HG03139 (cell line): ENCODE results near the gene BABAM2.

Experiments used
- ATAC-seq: cut with Tn5 transposase; IDR thresholded peaks from one replicate; pipeline ENCODE4 v1.9.1; 2021; ENCODE audit not compliant: unreplicated experiment

Gene BABAM2

DNA sequence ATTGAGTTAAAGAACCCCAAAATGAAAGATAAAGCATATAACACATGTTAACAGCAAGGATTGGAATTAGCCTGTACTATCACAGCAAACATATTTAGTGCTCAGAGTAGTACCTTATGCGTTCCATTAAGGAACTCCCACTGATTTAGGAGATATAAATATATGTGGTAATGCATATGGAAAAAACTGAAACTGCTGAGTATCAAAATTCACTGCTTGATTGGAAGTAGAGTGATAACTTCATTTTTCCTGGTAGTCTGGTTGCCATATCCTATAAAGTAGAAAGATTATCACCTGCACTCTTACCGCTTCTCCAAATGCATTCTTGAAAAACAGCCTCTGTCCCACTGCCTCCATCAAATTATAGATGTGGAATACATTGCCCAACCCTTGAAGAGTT is 407.0 kb downstream of the BABAM2 start:
- ATAC-seq = no peak

DNA sequence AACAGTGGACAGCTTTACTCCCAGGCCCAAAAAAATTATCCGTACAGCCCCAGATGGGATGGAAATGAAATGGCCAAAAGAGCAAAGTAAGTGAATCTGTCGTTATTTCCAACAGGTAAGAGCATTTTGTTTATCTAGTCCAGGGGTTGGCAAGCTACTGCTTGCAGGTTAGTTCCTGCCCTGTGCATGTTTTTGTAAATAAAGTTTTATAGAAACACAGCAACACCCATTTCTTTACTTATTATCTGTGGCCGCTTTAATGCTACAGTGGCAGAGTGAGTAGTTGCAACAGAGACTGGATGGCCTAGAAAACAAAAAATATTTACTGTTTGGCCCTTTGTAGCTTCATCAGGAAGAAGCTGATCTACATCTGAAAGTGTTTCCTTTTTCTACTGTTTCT is 407.9 kb downstream of the BABAM2 start:
- no peak for ATAC-seq

DNA sequence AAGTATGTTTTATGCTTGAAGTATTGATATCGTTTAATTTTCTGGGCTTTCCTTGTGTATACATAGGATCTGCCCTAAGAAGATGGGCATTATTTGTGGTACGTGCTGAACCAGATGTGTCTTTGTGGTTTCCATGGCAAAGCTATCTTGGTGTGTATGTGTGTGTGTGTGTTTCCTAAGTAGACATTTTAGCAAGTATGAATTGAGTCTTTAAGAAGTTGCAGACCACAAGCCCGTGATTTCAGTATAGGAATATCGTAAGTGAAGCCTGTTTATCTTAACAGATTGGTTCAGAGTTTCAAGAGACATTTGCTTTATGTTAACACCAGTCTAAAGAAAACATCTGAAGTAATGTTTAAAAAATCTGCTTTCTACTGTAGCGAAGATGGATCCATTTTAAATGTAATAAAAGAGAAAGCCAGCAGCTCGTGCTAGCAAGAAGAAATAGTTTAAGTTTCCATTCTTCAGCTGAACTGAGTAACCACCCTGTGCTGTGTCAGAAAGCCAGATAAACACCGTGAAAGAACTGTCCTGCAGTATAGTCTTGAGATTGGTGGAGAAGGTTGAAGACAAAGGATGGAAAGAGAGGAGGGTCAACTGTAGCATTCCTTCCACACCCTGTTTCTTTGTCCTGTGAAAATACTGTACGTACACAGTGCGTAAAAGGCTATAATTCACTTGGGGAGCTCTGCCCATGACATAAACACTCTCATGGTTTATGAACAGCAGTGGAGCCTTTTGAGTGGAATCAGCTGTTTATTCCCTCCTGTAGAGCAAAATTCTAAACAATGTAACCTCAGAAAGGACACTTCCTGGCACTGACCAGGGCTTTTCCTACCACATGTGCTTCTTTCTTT is 410.2 kb downstream of the BABAM2 start:
- ATAC-seq = no peak

DNA sequence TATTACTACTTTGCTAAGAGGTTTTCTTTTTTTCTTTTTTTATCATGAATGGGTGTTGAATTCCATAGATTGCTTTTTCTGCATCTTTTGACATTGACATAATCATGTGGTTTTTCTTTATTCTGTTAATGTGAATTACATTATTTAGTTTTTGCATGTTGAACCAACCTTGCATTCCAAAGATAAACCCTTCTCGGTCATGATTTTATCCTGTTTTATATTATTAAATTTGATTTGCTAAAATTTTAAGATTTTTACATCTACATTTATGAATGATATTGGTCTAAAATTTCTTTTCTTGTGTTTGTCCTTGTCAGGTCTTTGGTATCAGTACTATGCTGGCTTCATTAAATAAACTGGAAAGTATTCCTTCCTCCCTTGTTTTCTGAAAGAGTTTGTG is 414.7 kb downstream of the BABAM2 start:
- ATAC-seq = no peak

DNA sequence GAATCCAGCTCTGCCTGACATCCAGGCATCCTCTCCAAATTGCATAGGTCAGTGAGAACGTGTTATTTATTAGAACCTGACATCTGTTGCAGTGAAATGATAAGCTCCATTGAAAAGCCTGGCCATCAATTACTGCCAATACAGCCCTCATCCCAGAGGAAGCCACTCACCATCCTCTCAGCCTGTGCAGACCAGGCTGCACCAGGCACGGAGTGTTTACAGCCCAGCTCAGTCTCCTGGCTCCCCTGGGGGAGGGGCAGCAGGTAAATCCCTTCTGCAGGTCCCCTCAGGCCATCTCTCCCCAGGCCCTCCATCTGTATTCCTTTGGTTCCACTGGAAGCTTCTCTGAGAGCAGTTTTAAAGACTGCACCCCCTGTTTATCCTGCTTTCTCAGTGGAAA is 419.6 kb downstream of the BABAM2 start:
- ATAC-seq = no peak

DNA sequence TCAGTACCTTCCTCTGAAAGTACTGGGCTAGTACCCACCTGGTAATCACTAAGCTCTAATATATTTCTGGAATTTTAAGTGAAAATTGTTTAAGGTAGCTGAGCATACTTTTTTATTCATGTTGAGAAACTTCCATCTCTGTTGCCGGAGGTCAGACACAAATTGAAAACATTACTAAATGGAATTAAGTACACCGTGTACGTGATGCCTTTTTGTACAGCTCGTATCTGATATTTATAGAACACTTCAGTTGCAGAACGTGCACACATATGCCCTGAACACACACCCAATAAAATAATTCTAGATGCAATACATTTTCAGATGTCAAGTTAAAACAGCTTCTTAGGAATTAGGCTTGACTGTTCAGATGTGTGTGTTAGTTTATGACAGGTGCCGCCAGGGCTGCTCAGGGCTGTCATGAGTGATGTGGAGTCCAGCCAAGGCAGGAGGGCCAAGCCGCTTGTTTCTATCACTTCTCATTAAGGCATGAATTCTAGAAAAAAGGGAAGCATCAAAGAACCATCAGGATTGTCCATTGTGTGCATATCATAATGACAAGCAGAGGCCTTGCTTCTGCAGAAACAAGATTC is 421.2 kb downstream of the BABAM2 start:
- no peak for ATAC-seq

DNA sequence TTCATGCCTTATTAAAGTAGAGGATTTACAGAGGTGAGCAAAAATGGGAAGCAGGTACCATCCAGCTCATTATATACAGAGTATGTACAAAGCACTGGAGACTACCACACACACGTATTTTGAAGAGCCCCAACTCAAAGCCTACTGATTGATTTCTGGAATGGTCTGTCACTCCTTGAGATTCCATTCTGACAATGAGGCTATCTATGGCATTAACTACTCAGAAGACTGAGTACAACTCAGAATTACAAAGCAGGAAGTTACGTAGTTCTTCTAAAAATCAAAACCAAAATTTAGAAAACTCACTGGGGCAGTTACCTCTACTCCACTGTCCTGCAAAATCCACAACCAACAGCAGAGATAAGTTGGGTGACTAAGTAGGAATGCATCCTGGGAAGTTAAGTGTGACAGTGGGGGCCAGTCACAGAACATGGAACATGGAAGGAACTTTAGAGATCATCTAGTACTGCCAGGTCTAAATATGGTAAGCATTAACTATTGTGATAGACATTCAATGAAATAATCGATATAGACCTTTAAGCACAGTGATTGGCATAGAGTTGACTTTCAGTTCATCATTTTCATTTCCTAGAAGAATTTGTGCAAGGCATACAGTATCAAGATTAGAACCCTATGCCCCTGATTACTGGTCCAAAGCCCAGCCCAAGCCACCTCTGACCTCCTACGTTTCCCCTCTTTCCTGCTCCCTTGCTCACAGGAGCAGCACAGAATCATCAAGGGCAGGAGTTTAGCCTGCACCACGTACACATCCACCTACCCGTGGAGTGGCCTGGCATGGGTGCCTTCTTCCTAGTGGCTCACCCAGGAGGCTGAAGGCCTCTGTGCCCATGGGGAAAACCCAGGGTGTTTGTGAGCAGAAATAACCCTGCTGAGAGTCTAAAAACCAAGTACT is 422.0 kb downstream of the BABAM2 start:
- no peak for ATAC-seq

DNA sequence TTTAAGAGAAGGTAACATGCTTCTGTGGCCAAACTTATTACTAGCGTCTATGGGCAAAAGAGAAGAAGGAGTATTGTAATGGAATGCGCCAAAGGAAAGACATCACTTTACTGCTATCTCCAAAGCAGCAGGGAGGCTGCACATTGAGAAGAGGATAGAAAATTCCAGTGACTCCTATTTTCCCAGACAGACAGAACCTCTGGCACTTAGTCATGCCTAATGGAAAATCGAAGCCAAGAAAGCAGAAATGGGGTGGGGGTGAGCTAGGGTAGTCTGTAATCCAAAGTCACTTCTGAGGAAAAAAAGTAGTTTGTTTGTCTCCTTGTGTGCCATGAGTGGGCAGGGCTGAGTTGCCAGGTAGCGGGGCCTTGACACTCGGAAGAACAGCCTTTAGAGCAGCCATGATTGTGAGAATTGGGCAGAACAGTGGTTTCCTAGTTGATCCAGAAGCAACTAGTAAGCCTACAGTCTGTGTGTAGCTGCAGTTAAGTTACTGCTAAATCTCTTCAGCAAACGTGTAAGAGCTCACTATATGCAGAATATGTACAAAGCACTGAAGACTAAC is 422.8 kb downstream of the BABAM2 start:
- ATAC-seq = no peak

DNA sequence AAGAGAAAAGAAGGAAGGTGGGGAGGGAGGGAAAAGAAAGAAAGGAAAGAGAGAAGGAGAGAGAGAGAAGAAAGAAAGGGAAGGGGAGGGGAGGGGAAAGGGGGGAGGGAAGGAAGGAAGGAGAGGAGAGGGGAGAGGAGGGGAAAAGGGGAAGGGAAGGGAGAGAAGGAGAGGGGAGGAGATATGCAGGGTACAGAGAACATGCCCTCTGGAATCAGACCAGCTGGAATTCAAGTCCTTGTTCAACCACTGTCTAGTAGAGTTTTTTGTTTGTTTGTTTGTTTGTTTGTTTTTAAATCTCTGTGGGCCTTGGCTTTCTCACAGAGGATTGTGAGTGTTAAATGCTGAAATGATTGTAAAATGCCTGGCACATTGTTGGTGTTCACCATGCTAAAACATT is 424.4 kb downstream of the BABAM2 start:
- no peak for ATAC-seq

DNA sequence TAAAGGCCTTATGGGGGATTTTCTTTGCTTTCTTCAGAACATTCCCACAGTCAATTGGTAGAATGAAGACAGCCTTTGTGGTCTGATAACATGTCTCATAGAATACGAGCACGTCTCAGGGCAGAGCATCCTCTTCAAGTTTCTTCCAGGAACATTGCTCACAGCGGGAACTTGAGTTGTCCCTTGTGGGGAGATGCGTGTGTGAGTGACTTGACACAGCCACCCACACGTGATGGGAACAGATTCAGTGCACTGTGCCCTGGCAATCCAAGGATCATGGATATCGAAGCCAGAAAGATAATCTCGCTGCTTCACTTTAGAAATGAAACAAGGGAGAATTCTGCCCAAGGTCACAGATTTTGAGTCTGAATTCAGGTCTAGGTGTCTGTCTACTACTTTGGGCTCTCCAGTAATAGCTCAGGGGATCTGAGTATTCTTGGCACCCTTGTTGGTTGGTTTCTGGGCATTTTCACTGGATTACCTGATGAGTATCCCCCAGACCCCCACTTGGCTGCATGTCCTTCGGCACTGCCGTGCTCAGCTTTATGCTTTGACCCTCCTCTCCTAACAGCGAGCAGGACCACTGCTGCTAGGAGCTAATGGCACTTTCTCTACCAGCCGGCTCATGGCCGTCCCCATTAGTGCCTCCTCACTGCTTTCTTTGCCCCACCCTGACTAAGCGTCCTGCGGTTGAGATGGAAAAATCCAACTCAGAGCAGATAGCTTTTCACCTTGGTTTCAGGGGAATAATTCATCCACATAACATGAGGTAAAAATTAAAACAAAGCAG is 426.2 kb downstream of the BABAM2 start:
- ATAC-seq = no peak

DNA sequence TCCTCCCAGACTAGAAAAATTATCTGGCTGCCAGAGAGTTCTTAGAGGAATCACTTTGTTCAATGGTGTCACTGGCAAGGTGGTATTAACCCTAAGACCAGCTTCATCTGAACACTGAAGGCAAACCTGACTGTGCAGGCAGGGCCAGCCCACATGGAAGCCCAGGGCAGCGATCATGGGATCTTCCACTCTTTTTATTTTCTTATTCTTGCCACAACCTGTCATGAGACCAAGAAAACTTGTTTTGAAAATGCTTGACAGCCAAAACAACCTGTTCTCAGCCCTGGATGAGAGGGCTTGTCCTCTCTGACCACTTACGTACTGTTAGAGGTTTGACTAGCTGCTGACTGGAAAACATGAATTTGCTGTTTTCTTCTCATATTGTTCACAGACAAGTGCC is 426.9 kb downstream of the BABAM2 start:
- ATAC-seq = no peak

DNA sequence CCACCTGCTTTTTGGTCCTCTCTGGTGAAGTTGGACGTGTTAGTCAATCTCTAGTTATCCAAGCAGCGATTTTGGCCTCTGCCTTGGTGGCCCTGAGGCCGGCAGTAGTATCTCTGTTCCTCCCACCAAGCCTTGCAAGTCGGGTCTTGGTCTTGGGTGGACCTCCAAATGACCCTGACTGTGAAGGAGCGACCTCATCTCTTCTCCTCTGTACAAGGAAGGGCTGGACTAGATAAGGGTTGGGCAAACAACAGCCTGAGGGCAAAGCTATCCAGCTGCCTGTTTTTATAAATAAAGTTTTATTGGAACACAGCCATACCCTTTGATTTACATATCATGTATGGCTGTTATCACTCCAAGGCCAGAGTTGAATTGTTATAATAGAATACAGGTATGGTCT is 427.5 kb downstream of the BABAM2 start:
- ATAC-seq = no peak

DNA sequence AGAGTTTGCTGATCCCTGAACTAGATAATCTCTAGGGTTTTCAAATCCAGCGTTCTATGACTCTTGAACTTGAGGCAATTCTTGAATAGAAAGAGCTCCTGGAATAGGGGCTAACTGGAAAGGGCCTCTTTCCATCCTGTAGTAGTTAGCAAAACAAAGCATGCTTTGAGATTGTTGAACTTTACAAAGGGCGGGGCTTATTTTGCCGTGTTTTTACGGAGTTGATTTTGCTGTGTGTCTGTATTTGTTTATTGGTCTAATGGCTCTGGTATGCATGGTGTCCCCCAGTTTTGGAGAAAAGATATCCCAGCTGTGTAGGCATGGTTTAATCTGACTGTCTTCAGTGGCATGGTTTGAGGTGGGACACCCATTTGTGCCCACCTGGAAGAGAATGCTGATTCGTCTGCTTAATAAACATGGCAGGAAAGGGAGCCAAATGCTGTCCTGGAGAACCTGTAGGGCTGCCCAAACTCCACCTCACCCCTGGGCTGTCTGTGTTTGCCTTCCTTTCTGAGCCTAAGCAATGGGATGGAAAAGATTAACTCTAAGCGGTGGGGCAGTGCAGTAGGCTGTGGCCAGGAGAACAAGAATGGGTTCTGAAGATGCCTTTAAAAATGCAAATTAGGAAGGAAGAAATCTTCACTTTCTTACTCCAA is 428.1 kb downstream of the BABAM2 start:
- no peak for ATAC-seq

DNA sequence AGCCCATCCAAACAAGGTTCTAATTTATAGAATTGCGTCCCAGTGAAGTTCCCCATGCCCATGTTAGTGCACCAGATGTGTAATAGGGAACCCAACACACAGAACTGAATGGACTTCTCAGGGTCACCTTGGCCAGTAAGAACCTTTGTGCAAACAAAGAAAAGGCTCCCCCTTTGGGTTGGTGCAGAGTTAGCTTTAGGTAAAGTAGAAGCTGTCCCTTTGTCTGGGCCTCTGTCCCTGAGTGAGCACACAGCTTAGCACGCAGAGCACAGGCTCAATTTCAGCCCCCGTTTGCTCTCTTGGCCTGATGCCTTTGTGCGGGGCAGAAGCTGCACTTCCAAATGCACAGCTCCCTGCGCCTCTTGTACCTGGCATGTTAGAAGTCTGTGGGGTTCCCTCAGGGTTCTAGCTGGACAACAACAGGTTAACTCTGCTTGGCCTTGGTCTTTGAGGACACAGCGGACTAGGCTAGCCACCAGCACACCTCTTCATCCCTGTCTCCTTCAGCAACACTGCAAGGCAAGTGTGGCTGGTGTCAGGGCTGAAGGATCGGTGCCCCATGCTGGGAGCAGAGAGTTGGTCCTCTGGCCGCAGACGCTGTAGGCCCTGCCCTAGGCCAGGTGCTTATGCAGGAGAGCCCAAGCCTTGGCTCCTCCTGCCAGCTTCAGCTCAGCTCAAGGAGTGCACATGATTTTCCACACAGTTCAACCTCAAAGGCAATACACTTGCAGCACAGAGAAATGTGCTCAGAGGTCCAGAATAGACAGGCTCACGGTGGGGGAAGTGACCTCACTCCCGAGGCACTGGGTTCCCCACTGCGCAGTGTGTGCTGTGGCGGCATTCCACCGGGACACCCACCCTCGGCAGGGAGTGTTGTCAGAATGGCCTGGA is 428.8 kb downstream of the BABAM2 start:
- no peak for ATAC-seq

DNA sequence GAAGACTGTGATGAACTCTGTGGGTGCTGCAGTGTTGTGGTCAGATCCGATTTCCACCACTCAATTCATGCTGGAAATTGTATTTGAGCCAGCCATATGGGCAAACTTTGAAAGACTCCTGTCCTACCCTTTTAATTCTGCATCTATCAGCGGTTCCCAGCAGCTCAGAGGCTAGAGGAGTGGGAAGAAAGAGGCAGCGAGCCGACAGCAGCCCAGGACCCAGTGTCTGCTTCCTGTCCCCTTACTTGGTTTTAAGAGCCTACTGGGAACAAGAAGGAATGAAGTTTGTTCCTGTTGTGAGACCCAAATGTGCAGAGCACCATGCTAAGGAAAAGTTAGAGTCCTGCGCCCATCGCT is 429.5 kb downstream of the BABAM2 start:
- no peak for ATAC-seq

DNA sequence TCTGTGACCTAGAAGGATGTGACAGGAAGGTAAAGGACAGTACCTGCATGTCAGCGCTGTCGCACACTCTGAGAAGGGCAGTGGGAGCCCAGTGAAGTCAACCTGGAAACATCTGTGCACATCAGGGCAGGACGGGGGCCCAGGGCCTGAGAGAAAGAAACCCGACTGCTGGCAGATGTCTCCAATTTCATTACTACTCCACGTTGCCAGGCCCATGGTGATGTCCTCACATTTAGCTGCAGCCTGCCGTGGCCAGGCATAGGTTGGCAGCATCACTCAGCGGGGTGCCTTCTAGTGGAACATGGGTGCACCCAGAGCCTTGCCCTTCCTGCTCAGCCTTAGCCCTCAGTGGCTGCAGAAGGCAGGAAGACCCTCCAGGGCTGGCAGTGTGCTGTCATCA is 429.8 kb downstream of the BABAM2 start:
- ATAC-seq = no peak

DNA sequence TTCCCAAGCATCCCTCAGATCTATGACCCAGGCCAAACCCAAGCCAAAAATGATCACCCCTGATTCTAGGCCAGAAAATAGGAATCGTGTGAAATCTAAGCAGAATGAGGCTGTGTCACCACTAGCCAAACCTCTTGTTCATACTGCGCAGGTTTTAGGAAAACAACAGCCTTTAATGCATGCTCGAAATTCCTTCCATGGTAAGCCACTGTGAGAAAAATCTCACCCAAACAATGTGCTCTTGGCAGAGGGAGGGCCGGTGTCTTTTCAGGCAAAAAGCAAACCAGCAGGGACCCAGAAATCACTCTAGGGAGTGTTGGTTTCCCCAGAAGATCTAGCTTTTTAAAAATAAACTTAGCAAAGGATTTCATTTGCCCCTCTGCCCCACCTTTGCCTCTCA is 430.9 kb downstream of the BABAM2 start:
- ATAC-seq = no peak

DNA sequence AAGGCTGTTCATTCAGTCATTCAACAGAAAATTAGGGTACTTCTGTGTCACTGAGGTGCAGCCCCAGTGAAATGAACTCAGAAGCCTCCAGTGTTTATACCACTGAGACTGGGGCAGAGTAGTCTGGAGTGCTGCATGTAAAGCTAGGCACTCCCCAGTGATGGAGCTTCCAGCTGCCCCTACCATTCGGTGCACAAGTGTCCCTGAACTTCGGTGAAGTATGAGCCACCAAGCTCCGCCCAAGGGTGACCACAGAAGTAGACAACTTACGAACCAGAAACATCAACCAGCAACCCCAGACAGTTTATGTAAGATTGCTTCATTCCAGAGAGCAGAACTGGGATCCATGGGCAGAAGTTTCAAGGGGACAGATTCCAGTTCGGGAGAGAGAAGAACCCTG is 431.5 kb downstream of the BABAM2 start:
- ATAC-seq = no peak

DNA sequence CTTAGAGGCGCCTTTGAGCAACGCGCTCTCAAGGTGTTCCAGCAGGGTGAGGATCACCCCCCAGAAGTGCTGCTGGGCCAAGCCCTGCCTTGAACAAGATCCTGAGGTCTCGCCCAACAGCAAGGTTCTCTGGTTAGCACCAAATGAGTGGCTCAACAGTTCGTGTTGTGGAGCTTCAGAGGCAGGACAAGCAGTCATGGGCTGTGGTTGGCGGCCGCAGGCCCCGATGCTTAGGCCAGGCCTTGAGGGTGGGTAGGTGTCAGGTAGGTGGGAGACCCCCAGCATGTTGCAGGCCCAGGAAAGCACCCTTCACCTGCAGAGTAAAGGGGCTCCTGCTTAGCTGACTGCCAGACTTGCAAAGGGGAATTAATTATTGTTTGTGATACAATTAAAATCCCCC is 431.9 kb downstream of the BABAM2 start:
- no peak for ATAC-seq
